LNCAP (cell line): Measurements from ENCODE around the gene PEX5.

ENCODE experiments used
- CTCF ChIP-seq: fragments of 450-650 bp; IDR thresholded peaks from 2 replicates; pipeline ENCODE4 v1.5.1; 2017; ENCODE audit warnings: mild to moderate bottlenecking

Gene PEX5

DNA sequence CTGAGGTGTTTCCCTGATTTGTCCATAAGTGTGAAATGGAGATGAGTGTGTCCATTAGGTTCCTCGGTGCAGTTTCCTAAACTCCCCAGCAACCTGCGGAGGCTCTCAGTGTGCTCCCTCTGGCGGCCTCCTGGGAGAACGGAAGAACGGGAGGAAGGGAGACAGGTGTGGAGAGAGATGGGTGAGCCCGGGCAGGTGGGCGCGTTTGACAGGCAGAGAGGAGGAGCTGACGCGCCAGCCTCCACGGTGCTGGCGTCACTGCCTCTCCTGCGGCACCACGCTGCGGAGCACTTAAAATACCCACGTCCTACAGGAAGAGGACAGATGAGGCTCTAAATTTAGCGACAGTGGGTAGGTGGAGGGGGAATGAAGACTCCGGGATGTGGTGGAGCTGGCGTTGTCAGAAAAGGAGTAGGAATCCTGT, 26.8 kb upstream of the PEX5 start:
- peak; percentile 84 for TF ChIP-seq CTCF

DNA sequence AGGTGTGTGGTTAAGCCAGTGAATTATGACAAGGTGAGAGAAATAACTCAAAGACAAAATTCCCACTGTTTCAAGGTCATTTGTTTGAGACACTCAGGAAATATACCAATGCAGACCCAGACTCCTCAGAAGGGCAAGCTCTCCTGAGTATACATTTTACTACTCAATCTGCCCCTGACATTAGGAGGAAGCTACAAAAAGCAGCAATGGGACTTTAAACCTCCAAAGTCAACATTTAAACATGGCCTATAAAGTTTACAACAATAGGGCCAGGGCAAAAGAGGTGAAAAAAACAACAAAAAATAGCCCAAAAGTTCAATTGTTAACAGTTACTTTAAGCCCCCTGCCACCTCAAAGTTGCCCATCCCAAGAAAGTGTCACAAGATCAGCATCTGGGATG, 19.5 kb upstream of the PEX5 start:
- TF ChIP-seq CTCF: no peak

GRCh38 chr12:7171854-7172253, 17.6 kb upstream of the PEX5 start:
- no peak for TF ChIP-seq CTCF

DNA sequence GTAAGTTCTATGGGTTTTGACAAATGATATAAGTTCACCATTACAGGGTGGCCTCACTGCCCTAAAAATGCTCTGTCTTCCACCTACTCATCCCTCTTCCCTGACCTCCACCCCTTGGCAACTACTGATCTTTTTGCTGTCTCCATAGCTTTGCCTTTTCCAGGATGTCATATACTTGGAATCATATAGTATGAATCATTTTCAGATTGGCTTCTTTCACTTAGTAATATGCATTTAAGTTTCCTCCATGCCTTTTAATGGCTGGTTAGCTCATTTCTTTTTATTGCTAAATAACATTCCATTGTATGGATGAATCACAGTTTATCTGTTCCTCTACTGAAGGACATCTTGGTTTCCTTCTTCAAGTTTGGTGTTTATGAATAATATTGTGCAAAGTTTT, 14.0 kb upstream of the PEX5 start:
- TF ChIP-seq CTCF: no peak

- no peak for TF ChIP-seq CTCF
Observed at GRCh38 chr12:7176595-7176994, 12.9 kb upstream of the PEX5 start.

DNA sequence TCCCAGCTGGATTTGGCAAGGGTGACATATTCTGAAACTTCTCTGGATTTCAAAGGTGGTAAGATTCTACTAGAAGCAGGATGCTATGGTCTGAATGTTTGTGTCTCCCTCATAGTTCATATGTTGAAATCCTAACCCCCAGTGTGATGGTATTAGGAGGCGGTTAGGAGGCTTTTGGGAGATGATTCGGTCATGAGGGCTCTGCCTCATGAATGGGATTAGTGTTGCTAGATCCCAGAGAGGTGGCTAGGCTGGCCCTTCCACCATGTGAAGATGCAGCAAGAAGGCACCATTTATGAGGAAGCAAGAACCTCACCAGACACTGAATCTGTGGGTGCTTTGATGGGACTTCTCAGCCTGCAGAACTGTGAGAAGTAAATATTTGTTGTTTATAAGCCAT, 11.0 kb upstream of the PEX5 start:
- no peak for TF ChIP-seq CTCF

GRCh38 chr12:7180685-7181084, 8.8 kb upstream of the PEX5 start:
- no peak for TF ChIP-seq CTCF
